Testis (tissue), 3 donors: ENCODE results near the gene ZNF778. TPM values are rescaled to one million over a fixed set of nuclear protein-coding genes. Genes with fewer than 3 reads are reported as not detected.
"Not testable (repeated sequence)": the region's sequence is repeated elsewhere in the genome, so short reads cannot be mapped to it uniquely, and the experiment has no call there.

ENCODE experiments used
- DNase-seq: peaks from one replicate; pipeline ENCODE4 v3.0.0-alpha.2; 2019
- H3K27ac ChIP-seq, 2 donors: fragments of 200-600 bp; sonication (generic); one replicate each; pipeline ENCODE4 v1.5.1; 2019
- H3K27me3 ChIP-seq: fragments of 200-600 bp; sonication (generic); one replicate; pipeline ENCODE4 v1.5.1; 2019
- H3K36me3 ChIP-seq: fragments of 200-600 bp; sonication (generic); one replicate; pipeline ENCODE4 v1.5.1; 2017; ENCODE audit warnings: low read depth; ENCODE audit errors: missing control alignments
- H3K4me1 ChIP-seq: fragments of 200-600 bp; sonication (generic); one replicate; pipeline ENCODE4 v1.5.1; 2019
- H3K4me3 ChIP-seq, 2 donors: fragments of 200-600 bp; sonication (generic); one replicate each; pipeline ENCODE4 v1.5.1; 2017 to 2019
- H3K9me3 ChIP-seq: fragments of 200-600 bp; sonication (generic); one replicate; pipeline ENCODE4 v1.5.1; 2017
- POLR2A ChIP-seq: fragments of 450-650 bp; IDR thresholded peaks from one replicate; pipeline ENCODE4 v1.6.1; 2017; ENCODE audit warnings: antibody characterized with exemption, mild to moderate bottlenecking, moderate library complexity
- WGBS, 2 donors: methylation state at CpG; one replicate each; pipeline ENCODE4 v1.1.5; 2018; 5-methylcytosine and 5-hydroxymethylcytosine counted together
- intact Hi-C: fragments of 100-400 bp; cut with DNase I; formaldehyde crosslinking; loops from one replicate; pipeline ENCODE4 v1.15.1; 2023; ENCODE audit warnings: low total_unique reads
- polyA plus RNA-seq: library from polyadenylated mRNA; stranded (reverse); fragments of 350-450 nt; fragmentation: Illumina TruSeq; extraction: RNeasy Lipid Tissue Mini Kit (QIAGEN cat#74804); gene quantifications from one replicate; pipeline ENCODE4 v1.2.3, GENCODE V29; 2014; ENCODE audit warnings: low read depth, low replicate concordance; ENCODE audit not compliant: insufficient read depth
- total RNA-seq, 2 donors: library from RNA; depleted of rRNA; stranded (reverse); fragments of >200 nt; gene quantifications; one replicate each; pipeline ENCODE4 v1.2.3, GENCODE V29; 2016
- TF ChIP-seq, protein P1 (sequence below), 3 experiments: fragments of 450-650 bp in 2 of 3; fragments of 200-600 bp in 1 of 3; sonication (generic) in 1 of 3; IDR thresholded peaks; one replicate each; pipeline ENCODE4 v1.5.1; 2016 to 2019; ENCODE audit warnings: antibody characterized with exemption in 3 of 3, mild to moderate bottlenecking in 2 of 3, moderate library complexity in 1 of 3

ZNF778 gene
- total and polyA plus RNA-seq, 3 donors from 2014 or later: 21.0 to 32.9 (median 29.8) TPM

DNA sequence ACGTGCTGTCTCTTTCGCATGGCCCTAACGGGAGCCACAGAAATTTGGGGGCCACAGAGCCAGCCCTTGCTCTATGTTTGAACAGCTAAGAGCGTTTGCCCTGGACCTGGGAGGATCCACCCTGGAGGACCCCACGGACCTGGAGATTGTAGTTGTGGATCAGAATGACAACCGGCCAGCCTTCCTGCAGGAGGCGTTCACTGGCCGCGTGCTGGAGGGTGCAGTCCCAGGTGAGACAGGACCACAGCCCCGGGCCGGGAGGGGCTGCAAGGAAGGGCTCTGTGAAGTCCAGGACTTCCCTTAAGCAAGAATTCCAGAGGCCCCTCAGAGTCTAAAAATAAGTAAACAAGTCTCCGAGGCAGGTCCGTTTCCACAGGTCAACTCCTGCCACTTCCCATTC lies 34.0 kb upstream of the ZNF778 start:
- no peaks in the 10 kb centered on the region for H3K27me3 ChIP-seq

DNA sequence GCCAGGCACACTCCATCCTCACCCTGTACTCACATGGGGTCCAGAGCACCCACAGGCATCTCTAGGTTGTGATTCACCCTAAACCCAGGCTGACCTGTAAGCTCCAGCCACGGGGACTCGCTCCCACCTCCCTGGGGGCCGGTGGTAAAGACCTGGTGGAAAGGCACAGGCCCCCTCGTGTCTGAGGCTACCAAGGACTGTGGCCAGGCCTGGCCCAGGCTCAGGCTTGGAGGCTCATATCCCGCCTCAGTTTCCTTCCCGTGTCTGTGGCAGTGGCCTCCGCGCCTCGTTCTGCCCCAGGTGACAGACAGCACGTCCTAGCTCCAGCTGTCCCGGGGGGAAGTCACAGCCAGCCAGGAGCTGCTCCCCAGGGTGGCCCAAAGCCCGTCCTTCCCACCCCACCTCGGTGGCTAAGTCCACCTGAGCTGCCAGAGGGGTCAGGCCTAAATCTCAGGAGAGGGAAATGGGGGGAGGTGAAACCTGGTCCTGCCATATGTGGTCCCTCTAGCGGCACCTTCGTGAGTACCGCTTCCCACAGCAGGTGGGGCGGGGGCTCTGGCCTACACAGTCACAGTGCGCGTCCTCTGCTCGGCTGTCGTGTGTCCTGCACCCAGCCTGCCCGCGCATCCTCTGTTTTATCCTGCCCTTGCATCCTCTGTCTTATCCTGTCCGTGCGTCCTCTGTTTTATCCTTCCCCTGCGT lies 33.4 kb upstream of the ZNF778 start:
- TF ChIP-seq, protein P1, sequence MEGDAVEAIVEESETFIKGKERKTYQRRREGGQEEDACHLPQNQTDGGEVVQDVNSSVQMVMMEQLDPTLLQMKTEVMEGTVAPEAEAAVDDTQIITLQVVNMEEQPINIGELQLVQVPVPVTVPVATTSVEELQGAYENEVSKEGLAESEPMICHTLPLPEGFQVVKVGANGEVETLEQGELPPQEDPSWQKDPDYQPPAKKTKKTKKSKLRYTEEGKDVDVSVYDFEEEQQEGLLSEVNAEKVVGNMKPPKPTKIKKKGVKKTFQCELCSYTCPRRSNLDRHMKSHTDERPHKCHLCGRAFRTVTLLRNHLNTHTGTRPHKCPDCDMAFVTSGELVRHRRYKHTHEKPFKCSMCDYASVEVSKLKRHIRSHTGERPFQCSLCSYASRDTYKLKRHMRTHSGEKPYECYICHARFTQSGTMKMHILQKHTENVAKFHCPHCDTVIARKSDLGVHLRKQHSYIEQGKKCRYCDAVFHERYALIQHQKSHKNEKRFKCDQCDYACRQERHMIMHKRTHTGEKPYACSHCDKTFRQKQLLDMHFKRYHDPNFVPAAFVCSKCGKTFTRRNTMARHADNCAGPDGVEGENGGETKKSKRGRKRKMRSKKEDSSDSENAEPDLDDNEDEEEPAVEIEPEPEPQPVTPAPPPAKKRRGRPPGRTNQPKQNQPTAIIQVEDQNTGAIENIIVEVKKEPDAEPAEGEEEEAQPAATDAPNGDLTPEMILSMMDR (IDR thresholded peaks at IDR 0.05): no peak
- TF ChIP-seq POLR2A: no peak
- intact Hi-C loops: no loop called here
- H3K27me3 ChIP-seq: no peaks in the 10 kb centered on the region
- WGBS, 2 donors: 75 to 81% methylated on average over 15 to 26 of the region's 26 CpGs
- H3K9me3 ChIP-seq: no peaks in the 10 kb centered on the region
- H3K36me3 ChIP-seq: no peaks in the 10 kb centered on the region
- DNase-seq: no peak
- no peaks in the 10 kb centered on the region for H3K4me1 ChIP-seq
- no peak overlapping the region for H3K27ac ChIP-seq
- no peak overlapping the region for H3K4me3 ChIP-seq

More for the DNA sequence above, 34.0 kb upstream of the ZNF778 start:
- H3K4me3 ChIP-seq: no peak overlapping the region
- H3K4me1 ChIP-seq: no peaks in the 10 kb centered on the region
- no peaks in the 10 kb centered on the region for H3K9me3 ChIP-seq
- 45 to 50% methylated on average over 10 to 13 of the region's 13 CpGs for WGBS, 2 donors
- no peak for DNase-seq
- no peak overlapping the region for H3K27ac ChIP-seq
- TF ChIP-seq, protein P1 (IDR thresholded peaks at IDR 0.05): no peak
- TF ChIP-seq POLR2A: no peak
- H3K36me3 ChIP-seq: no peaks in the 10 kb centered on the region
- intact Hi-C loops: no loop called here

DNA sequence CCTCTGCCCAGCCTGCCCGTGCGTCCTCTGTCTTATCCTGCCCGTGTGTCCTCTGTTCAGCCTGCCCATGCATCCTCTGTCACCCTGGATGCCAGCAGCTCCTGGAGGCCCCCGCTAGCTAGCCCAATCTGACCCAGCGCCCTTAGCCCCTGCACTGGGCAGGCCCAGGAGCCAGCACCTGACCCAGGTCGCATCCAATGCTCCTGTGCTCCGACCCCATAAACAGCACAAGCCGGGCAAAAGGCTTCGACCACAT lies 32.9 kb upstream of the ZNF778 start:
- intact Hi-C loops: no loop called here
- TF ChIP-seq POLR2A: no peak
- TF ChIP-seq, protein P1 (IDR thresholded peaks at IDR 0.05): no peak
- Histone ChIP-seq H3K4me3 (no peak overlapping the region), H3K9me3 (no peaks in the 10 kb centered on the region), H3K4me1 (no peaks in the 10 kb centered on the region), H3K27me3 (no peaks in the 10 kb centered on the region), H3K36me3 (no peaks in the 10 kb centered on the region), H3K27ac (no peak overlapping the region)
- DNase-seq: no peak
- 77 to 80% methylated on average over 9 of the region's 9 CpGs for whole genome bisulfite sequencing, 2 donors

DNA sequence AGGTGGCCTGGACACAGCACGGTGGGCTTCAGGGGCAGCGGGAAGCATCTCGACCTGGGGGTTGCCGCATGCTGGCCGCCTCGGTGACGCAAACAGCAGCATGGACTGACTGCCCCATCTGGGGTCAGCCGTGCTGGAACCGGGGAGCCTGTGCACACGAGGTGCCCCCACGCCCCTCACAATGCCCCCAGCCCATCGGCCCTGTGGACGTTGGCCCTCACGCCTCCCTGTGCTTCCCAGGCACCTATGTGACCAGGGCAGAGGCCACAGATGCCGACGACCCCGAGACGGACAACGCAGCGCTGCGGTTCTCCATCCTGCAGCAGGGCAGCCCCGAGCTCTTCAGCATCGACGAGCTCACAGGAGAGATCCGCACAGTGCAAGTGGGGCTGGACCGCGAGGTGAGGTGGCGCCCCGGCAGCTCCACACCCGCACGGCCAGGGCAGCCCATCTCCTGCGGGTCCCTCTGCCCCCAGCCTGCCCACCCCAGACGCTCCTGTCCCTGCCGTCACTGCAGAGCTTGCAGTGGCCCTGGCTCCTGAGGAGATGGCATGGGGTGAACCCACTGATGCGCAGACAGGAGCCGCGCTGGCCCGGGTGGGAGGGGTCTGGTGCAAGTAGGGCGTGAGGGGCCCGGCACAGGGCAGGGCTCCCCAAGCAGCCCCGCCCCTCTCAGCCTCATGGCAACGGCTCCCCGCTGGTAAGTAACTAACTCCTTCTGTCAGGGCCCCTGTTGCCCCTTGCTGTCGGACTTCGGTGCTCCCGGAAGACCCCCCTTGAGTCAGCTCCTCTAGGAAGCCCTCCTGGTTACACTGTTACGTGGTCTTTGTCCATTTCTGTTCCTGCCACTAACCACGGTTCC lies 32.3 kb upstream of the ZNF778 start:
- no peaks in the 10 kb centered on the region for H3K27me3 ChIP-seq
- no peaks in the 10 kb centered on the region for H3K36me3 ChIP-seq
- DNase-seq: no peak
- intact Hi-C loops: no loop called here
- TF ChIP-seq, protein P1 (IDR thresholded peaks at IDR 0.05): no peak
- no peak for TF ChIP-seq POLR2A
- H3K9me3 ChIP-seq: no peaks in the 10 kb centered on the region
- H3K27ac ChIP-seq: no peak overlapping the region
- 74 to 78% methylated on average over 33 to 40 of the region's 48 CpGs for WGBS, 2 donors
- H3K4me3 ChIP-seq: no peak overlapping the region
- H3K4me1 ChIP-seq: no peaks in the 10 kb centered on the region

DNA sequence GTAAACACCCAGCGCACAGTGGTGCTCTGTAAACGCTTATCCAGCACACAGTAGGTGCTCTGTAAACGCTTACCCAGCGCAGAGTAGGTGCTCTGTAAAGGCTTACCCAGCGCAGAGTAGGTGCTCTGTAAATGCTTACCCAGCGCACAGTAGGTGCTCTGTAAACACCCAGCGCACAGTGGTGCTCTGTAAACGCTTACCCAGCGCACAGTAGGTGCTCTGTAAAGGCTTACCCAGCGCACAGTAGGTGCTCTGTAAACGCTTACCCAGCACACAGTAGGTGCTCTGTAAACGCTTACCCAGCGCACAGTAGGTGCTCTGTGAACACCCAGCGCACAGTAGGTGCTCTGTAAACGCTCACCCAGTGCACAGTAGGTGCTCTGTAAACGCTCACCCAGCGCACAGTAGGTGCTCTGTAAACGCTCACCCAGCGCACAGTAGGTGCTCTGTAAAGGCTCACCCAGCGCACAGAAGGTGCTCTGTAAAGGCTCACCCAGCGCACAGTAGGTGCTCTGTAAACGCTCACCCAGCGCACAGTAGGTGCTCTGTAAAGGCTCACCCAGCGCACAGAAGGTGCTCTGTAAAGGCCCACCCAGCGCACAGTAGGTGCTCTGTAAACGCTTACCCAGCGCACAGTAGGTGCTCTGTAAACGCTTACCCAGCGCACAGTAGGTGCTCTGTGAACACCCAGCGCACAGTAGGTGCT lies 31.5 kb upstream of the ZNF778 start:
- H3K36me3 ChIP-seq, intact Hi-C loops, H3K27me3 ChIP-seq, H3K4me1 ChIP-seq, H3K9me3 ChIP-seq, H3K27ac ChIP-seq, H3K4me3 ChIP-seq, DNase-seq: not testable (repeated sequence)
- WGBS, 2 donors: 93 to 95% methylated on average over 18 to 30 of the region's 30 CpGs

DNA sequence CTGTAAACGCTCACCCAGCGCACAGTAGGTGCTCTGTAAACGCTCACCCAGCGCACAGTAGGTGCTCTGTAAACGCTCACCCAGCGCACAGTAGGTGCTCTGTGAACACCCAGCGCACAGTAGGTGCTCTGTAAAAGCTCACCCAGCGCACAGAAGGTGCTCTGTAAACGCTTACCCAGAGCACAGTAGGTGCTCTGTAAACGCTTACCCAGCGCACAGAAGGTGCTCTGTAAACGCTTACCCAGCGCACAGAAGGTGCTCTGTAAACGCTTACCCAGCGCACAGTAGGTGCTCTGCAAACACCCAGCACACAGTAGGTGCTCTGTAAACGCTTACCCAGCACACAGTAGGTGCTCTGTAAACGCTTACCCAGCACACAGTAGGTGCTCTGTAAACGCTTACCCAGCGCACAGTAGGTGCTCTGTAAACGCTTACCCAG lies 30.9 kb upstream of the ZNF778 start:
- H3K36me3 ChIP-seq, H3K27ac ChIP-seq, DNase-seq, H3K4me1 ChIP-seq, H3K9me3 ChIP-seq, H3K4me3 ChIP-seq, H3K27me3 ChIP-seq, intact Hi-C loops: not testable (repeated sequence)
- WGBS, 2 donors: 89 to 90% methylated on average over 15 to 20 of the region's 20 CpGs
